CD8-positive, alpha-beta memory T cell (primary cell): ENCODE results near the gene HSPG2. TPM values are rescaled to one million over a fixed set of nuclear protein-coding genes. Genes with fewer than 3 reads are reported as not detected.

ENCODE experiments used
- CTCF ChIA-PET: fragments of 350-600 bp; sonication (Branson Sonifier 250); formaldehyde crosslinking; loops from one replicate; lab custom pipeline; 2021; ENCODE audit warnings: antibody characterized with exemption; lab: Charles Lee
- POLR2A ChIA-PET: fragments of 350-600 bp; sonication (Branson Sonifier 250); formaldehyde crosslinking; loops from one replicate; lab custom pipeline; 2021; ENCODE audit warnings: antibody characterized with exemption; lab: Charles Lee
- DNase-seq, 5 donors: peaks; one replicate each; pipeline versions ENCODE4 v3.0.0 to v3.0.0-alpha.2; 2020 to 2022; ENCODE audit warnings: mixed read lengths in 1 of 5
- H3K27ac ChIP-seq: one replicate; pipeline ENCODE4 v1.7.0; 2013; ENCODE audit warnings: low read depth, mild to moderate bottlenecking, low read length, moderate library complexity
- H3K27me3 ChIP-seq: 2 replicates; pipeline ENCODE4 v1.7.0; 2013; ENCODE audit warnings: low read length, mild to moderate bottlenecking; ENCODE audit not compliant: insufficient read depth, poor library complexity, severe bottlenecking
- H3K36me3 ChIP-seq: 2 replicates; pipeline ENCODE4 v1.7.0; 2013; ENCODE audit warnings: mild to moderate bottlenecking, low read length, moderate library complexity; ENCODE audit not compliant: insufficient read depth
- H3K4me1 ChIP-seq: 2 replicates; pipeline ENCODE4 v1.7.0; 2013; ENCODE audit warnings: mild to moderate bottlenecking, low read length, moderate library complexity; ENCODE audit not compliant: insufficient read depth
- H3K4me3 ChIP-seq: 2 replicates; pipeline ENCODE4 v1.7.0; 2013; ENCODE audit warnings: mild to moderate bottlenecking, low read length
- H3K9me3 ChIP-seq: 2 replicates; pipeline ENCODE4 v1.7.0; 2013; ENCODE audit warnings: mild to moderate bottlenecking, low read length
- H3K27ac Mint-ChIP-seq, 8 donors: one replicate each; pipeline ENCODE4 v1.8.0; 2020 to 2021; ENCODE audit warnings: mixed read lengths in 8 of 8, mild to moderate bottlenecking in 6 of 8, inconsistent platforms in 3 of 8, moderate library complexity in 3 of 8
- H3K27me3 Mint-ChIP-seq, 2 donors: one replicate each; pipeline ENCODE4 v1.8.0; 2020 to 2021; ENCODE audit warnings: mixed read lengths in 2 of 2, mild to moderate bottlenecking in 1 of 2, moderate library complexity in 1 of 2
- H3K36me3 Mint-ChIP-seq, 3 donors: one replicate each; pipeline ENCODE4 v1.8.0; 2020 to 2021; ENCODE audit warnings: mixed read lengths in 3 of 3, inconsistent platforms in 1 of 3, mild to moderate bottlenecking in 1 of 3
- H3K4me1 Mint-ChIP-seq, 3 donors: one replicate each; pipeline ENCODE4 v1.8.0; 2020 to 2021; ENCODE audit warnings: mixed read lengths in 3 of 3, inconsistent platforms in 1 of 3, mild to moderate bottlenecking in 1 of 3
- H3K4me3 Mint-ChIP-seq, 7 donors: one replicate each; pipeline ENCODE4 v1.8.0; 2020 to 2021; ENCODE audit warnings: mixed read lengths in 7 of 7, mild to moderate bottlenecking in 6 of 7, moderate library complexity in 4 of 7, inconsistent platforms in 2 of 7
- H3K9me3 Mint-ChIP-seq, 5 donors: one replicate each; pipeline ENCODE4 v1.8.0; 2020 to 2022; ENCODE audit warnings: mixed read lengths in 5 of 5, mild to moderate bottlenecking in 3 of 5, moderate library complexity in 2 of 5, inconsistent platforms in 1 of 5
- polyA plus RNA-seq: library from polyadenylated mRNA; unstranded; fragments of 300-500 nt; fragmentation: Illumina TruSeq; gene quantifications from one replicate; pipeline ENCODE4 v1.2.3, GENCODE V29; 2021
- total RNA-seq, 2 experiments: library from RNA; stranded (reverse); gene quantifications; one replicate each; pipeline ENCODE4 v1.2.3, GENCODE V29; 2021

Gene HSPG2
- total and polyA plus RNA-seq, 3 experiments from 2014 or later: 0.24 to 0.72 TPM; not detected in 1

DNA sequence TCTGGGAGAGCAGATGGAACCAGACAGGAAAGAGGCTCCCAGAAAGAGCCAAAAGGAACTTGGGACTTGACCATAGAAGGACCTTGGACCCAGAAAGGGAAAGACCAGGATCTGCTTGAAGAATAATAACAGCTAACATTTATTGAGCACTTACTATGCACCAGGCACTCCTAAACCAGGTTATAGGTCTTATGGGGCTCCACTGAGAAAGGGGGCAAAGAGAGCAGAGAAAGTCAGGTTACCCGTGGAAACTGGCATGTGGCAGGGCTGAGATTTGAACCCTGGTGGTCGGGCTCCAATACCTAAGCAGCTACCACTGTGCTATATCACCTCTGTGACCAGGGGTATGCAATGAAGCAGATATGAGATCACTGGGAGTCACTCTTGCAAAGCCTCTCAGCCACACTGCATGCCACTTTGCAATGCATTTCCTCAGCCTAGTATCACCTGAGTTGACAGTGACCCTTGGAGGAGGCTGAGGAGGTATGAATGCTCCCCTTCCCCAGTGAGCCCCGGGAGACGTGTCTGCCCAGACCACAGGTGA lies 37.8 kb downstream of the HSPG2 start:
- no peak overlapping the region for H3K27ac ChIP-seq
- H3K27ac Mint-ChIP-seq: peak overlapping the region in 1 of 8 donors; percentile 19

GRCh38 chr1:21898326-21899200 lies 38.5 kb downstream of the HSPG2 start:
- no peaks in the 10 kb centered on the region for H3K9me3 ChIP-seq
- H3K4me1 ChIP-seq: no peaks in the 10 kb centered on the region
- ChIA-PET POLR2A (no interaction called here), CTCF (no interaction called here)
- H3K4me3 ChIP-seq: no peak overlapping the region
- no peaks in the 10 kb centered on the region for H3K36me3 Mint-ChIP-seq
- no peaks in the 10 kb centered on the region for H3K27me3 ChIP-seq
- no peaks in the 10 kb centered on the region for H3K4me1 Mint-ChIP-seq
- H3K27ac ChIP-seq: no peak overlapping the region
- peak overlapping the region in 1 of 8 donors; percentile 61 for H3K27ac Mint-ChIP-seq
- DNase-seq: no peak
- H3K27me3 Mint-ChIP-seq: peaks cover 0 to 3% of the 10 kb centered on the region in 2 donors
- no peaks in the 10 kb centered on the region for H3K36me3 ChIP-seq
- H3K9me3 Mint-ChIP-seq: no peaks in the 10 kb centered on the region
- no peak overlapping the region for H3K4me3 Mint-ChIP-seq

More for the DNA sequence above, 37.8 kb downstream of the HSPG2 start:
- H3K9me3 Mint-ChIP-seq: no peaks in the 10 kb centered on the region
- H3K36me3 ChIP-seq: no peaks in the 10 kb centered on the region
- no peak for DNase-seq
- POLR2A ChIA-PET: no interaction called here
- no peaks in the 10 kb centered on the region for H3K27me3 ChIP-seq
- no peak overlapping the region for H3K4me3 ChIP-seq
- H3K4me3 Mint-ChIP-seq: no peak overlapping the region
- no peaks in the 10 kb centered on the region for H3K9me3 ChIP-seq
- no peaks in the 10 kb centered on the region for H3K4me1 Mint-ChIP-seq
- CTCF ChIA-PET: no interaction called here
- H3K27me3 Mint-ChIP-seq: no peaks in the 10 kb centered on the region
- H3K4me1 ChIP-seq: no peaks in the 10 kb centered on the region
- no peaks in the 10 kb centered on the region for H3K36me3 Mint-ChIP-seq

- Histone ChIP-seq H3K27ac (no peak overlapping the region), H3K36me3 (no peaks in the 10 kb centered on the region), H3K27me3 (no peaks in the 10 kb centered on the region), H3K9me3 (no peaks in the 10 kb centered on the region), H3K4me1 (no peaks in the 10 kb centered on the region), H3K4me3 (no peak overlapping the region)
- Mint-ChIP-seq H3K27ac (peak overlapping the region in 1 of 8 donors; percentile 2), H3K4me3 (no peak overlapping the region), H3K4me1 (no peaks in the 10 kb centered on the region), H3K36me3 (no peaks in the 10 kb centered on the region), H3K9me3 (no peaks in the 10 kb centered on the region), H3K27me3 (peaks cover 0 to 3% of the 10 kb centered on the region in 2 donors)
- DNase-seq: no peak
- CTCF ChIA-PET: no interaction called here
- POLR2A ChIA-PET: no interaction called here
Observed at GRCh38 chr1:21897844-21898243, 39.3 kb downstream of the HSPG2 start.

- H3K9me3 Mint-ChIP-seq: no peaks in the 10 kb centered on the region
- POLR2A ChIA-PET: no interaction called here
- H3K27ac ChIP-seq: peak overlapping the region; percentile 9
- no peaks in the 10 kb centered on the region for H3K4me1 ChIP-seq
- no peaks in the 10 kb centered on the region for H3K27me3 ChIP-seq
- H3K27ac Mint-ChIP-seq: no peak overlapping the region
- H3K4me3 Mint-ChIP-seq: no peak overlapping the region
- H3K27me3 Mint-ChIP-seq: peaks cover under 1 to 3% of the 10 kb centered on the region in 2 donors
- H3K4me1 Mint-ChIP-seq: no peaks in the 10 kb centered on the region
- CTCF ChIA-PET: no interaction called here
- no peak for DNase-seq
- no peaks in the 10 kb centered on the region for H3K36me3 ChIP-seq
- H3K36me3 Mint-ChIP-seq: no peaks in the 10 kb centered on the region
- no peak overlapping the region for H3K4me3 ChIP-seq
- no peaks in the 10 kb centered on the region for H3K9me3 ChIP-seq
Observed at GRCh38 chr1:21896652-21897532, 40.2 kb downstream of the HSPG2 start.

DNA sequence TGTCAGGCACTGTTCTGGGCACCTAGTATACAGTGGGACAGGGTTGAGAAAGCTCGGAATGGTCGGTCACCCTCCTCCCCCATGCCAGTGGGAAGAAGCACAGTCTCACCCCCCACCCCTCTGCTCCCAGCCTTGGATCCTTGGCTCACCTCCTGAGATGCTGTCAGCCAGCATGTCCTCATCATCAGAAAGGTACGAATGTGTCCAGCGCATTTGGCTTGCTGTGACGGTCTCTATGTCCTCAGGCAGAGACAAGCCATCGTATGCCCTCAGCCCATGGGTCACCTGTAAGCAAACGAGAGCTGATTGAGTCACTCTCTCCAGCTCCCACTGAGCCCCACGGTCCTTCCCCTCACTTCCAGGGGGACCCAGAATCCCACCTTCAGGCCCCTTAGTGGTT lies 41.1 kb downstream of the HSPG2 start:
- Mint-ChIP-seq H3K4me3 (no peak overlapping the region), H3K27me3 (peaks cover 3% of the 10 kb centered on the region in 2 donors), H3K9me3 (no peaks in the 10 kb centered on the region), H3K27ac (no peak overlapping the region), H3K36me3 (no peaks in the 10 kb centered on the region), H3K4me1 (no peaks in the 10 kb centered on the region)
- Histone ChIP-seq H3K36me3 (no peaks in the 10 kb centered on the region), H3K27ac (no peak overlapping the region), H3K27me3 (no peaks in the 10 kb centered on the region), H3K4me1 (no peaks in the 10 kb centered on the region), H3K9me3 (no peaks in the 10 kb centered on the region), H3K4me3 (no peak overlapping the region)
- CTCF ChIA-PET: no interaction called here
- POLR2A ChIA-PET: no interaction called here
- no peak for DNase-seq

- peak overlapping the region in 1 of 8 donors; percentile 47 for H3K27ac Mint-ChIP-seq
- Histone ChIP-seq H3K36me3 (no peaks in the 10 kb centered on the region), H3K4me1 (no peaks in the 10 kb centered on the region), H3K27ac (no peak overlapping the region), H3K4me3 (no peak overlapping the region), H3K9me3 (no peaks in the 10 kb centered on the region), H3K27me3 (no peaks in the 10 kb centered on the region)
- ChIA-PET CTCF (no interaction called here), POLR2A (no interaction called here)
- DNase-seq: no peak
- H3K4me1 Mint-ChIP-seq: no peaks in the 10 kb centered on the region
- no peak overlapping the region for H3K4me3 Mint-ChIP-seq
- H3K27me3 Mint-ChIP-seq: peaks cover 3% of the 10 kb centered on the region in 2 donors
- H3K36me3 Mint-ChIP-seq: no peaks in the 10 kb centered on the region
- no peaks in the 10 kb centered on the region for H3K9me3 Mint-ChIP-seq
Observed at GRCh38 chr1:21894034-21894881, 42.9 kb downstream of the HSPG2 start.

GRCh38 chr1:21893046-21893805 lies 43.9 kb downstream of the HSPG2 start:
- Histone ChIP-seq H3K9me3 (no peaks in the 10 kb centered on the region), H3K27me3 (no peaks in the 10 kb centered on the region), H3K4me3 (no peak overlapping the region), H3K36me3 (no peaks in the 10 kb centered on the region), H3K27ac (no peak overlapping the region), H3K4me1 (no peaks in the 10 kb centered on the region)
- no peak for DNase-seq
- ChIA-PET CTCF (no interaction called here), POLR2A (no interaction called here)
- no peak overlapping the region for H3K4me3 Mint-ChIP-seq
- H3K9me3 Mint-ChIP-seq: no peaks in the 10 kb centered on the region
- no peaks in the 10 kb centered on the region for H3K36me3 Mint-ChIP-seq
- no peaks in the 10 kb centered on the region for H3K4me1 Mint-ChIP-seq
- peaks cover 3% of the 10 kb centered on the region in 2 donors for H3K27me3 Mint-ChIP-seq
- H3K27ac Mint-ChIP-seq: peak overlapping the region in 2 of 8 donors; percentile 47 to 84
